GM18873 (cell line): ENCODE data around the gene NAA15.
A peak's percentile ranks its signal among the peaks of the same experiment; 100 is the strongest.
"Not testable (repeated sequence)": the region's sequence is repeated elsewhere in the genome, so short reads cannot be mapped to it uniquely, and the experiment has no call there.

Source experiments
- ATAC-seq: cut with Tn5 transposase; IDR thresholded peaks from one replicate; pipeline ENCODE4 v1.9.1; 2021; ENCODE audit warnings: mild to moderate bottlenecking, moderate library complexity, moderate number of reproducible peaks; ENCODE audit not compliant: unreplicated experiment, low FRiP score

Gene NAA15

GRCh38 chr4:139443661-139444060, 142.4 kb downstream of the NAA15 start:
- no peak for ATAC-seq

GRCh38 chr4:139444881-139445280, 143.6 kb downstream of the NAA15 start:
- ATAC-seq: not testable (repeated sequence)

DNA sequence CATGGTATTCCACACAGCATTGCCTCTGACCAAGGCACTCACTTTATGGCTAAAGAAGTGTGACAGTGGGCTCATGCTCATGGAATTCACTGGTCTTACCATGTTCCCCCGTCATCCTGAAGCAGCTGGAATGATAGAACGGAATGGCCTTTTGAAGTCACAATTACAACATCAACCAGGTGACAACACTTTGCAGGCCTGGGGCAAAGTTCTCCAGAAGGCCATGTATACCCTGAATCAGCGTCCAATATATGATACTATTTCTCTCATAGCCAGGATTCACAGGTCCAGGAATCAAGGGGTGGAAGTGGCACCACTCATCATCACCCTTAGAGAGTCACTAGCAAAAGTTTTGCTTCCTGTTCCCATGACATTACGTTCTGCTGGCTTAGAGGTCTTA, 145.8 kb downstream of the NAA15 start:
- ATAC-seq: not testable (repeated sequence)

GRCh38 chr4:139450586-139450985, 149.3 kb downstream of the NAA15 start:
- no peak for ATAC-seq

DNA sequence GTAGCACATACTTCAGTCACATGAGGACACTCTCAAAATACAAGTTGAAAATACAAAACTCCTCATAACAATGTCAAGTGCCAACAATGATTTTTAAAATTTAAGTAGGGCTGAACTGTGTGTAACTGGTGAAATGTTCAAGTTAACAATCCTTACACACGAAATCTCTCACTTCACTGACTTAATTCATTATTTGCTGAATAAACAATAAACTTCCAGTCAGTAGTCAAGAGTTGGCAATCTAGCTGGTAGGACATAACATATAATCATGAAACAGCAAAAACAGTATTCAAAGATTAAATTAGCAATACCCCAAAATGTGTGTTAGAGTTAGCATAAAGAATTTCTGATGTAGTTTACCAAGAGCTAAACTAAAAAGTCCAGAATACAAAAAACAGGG, 150.7 kb downstream of the NAA15 start:
- no peak for ATAC-seq

- ATAC-seq: peak; percentile 56
Observed at GRCh38 chr4:139453041-139453370, 151.7 kb downstream of the NAA15 start.

- peak; percentile 87 for ATAC-seq
Observed at GRCh38 chr4:139453371-139454110, 152.2 kb downstream of the NAA15 start.

DNA sequence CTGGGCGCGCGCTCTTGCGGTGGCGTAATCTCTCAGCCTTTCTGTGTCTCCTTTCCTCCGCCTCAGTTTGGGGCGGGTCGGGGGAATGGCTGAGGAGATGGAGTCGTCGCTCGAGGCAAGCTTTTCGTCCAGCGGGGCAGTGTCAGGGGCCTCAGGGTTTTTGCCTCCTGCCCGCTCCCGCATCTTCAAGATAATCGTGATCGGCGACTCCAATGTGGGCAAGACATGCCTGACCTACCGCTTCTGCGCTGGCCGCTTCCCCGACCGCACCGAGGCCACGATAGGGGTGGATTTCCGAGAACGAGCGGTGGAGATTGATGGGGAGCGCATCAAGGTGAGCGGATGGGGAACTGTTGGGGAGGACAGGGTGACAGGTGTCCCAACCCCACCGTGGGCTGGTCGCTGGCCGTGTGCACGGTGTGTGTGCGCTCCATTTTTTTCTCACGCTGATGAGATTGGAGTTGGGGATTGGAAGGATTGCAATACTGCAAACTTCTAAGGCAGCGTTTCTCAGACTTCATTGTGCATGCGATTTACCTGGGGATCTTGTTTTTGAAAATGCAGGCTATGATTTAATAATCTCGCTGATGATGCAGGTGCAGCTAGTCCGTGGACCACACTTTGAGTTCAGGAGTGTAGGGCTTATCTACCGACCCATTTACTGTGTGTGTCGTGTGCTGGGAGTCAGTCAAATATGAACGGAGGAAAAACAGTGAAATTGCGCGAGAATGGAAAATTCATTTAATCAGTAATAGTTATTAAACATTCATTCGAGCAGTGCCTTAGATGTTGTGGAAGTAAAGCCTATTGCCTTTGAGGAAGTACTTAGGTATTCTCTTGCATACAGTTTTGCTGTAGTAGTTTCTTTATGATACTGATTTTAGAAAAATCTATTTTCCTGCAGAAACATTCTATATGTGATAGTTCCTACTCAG, 153.1 kb downstream of the NAA15 start, which contains the start of gene RAB33B:
TSS of gene RAB33B (plus strand) at position 11 of the 935 bp plus-strand sequence. CDS start at position 86, 75 bp downstream.
- ATAC-seq: peak; percentile 2

DNA sequence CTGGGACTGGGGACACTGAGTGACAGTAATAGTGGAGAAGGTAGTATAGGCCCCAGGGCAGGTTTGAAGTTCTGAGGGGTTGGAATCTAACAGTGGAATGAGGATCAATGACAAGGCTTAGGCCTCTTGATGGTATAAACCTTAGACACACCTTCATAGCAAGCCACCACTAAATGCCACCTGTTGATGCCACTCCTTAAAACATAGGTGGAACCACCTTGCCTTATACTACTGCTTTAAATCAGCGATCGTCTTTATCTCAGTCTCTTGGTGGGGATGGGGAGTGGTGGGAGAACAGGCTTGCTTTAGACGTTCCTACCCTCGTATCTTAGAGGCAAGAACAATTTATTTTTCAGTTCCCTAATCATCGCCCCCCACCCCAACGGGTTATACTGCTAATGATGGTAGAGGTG, 153.8 kb downstream of the NAA15 start:
- ATAC-seq: no peak

GRCh38 chr4:139457318-139457717, 156.0 kb downstream of the NAA15 start:
- ATAC-seq: no peak

DNA sequence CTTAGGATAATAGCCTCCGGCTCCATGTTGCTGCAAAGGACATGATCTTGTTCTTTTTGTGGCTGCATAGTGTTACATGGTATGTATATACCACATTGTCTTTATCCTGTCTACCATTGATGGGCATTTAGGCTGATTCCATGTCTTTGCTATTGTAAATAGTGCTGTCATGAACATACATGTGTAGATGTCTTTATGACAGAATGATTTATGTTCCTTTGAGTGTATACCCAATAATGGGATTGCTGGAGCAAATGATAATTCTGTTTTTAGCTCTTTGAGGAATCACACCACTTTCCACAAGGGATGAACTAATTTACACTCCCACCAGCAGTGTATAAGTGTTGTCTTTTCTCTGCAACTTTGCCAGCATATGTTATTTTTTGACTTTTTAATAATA, 157.2 kb downstream of the NAA15 start:
- ATAC-seq: no peak

- no peak for ATAC-seq
Observed at GRCh38 chr4:139458999-139459398, 157.7 kb downstream of the NAA15 start.

DNA sequence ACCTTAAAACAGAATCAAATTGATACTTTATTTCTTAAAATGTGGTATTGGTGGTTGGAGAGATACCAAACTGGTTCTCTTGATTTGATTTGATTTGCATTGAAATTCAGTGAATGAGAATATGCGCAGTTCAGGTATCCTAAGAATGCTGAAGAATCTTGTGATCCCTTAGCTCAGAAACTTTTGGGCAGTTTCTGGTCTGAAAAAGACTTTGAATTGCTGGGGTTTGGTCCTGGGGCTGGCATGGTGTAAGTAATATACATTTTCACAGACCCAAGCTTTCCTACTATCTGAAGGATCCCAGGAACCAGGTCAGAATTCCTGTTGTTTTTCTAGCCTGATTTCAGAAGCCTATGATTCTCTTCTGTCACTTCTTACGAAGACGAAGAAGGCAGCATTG, 159.3 kb downstream of the NAA15 start:
- no peak for ATAC-seq

- ATAC-seq: no peak
Observed at GRCh38 chr4:139461022-139461628, 159.8 kb downstream of the NAA15 start.

DNA sequence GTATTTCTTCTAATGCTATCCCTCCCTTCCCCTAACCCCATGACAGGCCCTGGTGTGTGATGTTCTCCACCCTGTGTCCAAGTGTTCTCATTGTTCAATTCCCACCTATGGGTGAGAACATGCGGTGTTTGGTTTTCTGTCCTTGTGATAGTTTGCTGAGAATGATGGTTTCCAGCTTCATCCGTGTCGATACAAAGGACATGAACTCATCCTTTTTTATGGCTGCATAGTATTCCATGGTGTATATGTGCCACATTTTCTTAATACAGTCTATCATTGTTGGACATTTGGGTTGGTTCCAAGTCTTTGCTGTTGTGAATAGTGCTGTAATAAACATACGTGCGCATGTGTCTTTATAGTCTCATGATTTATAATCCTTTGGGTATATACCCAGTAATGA, 163.2 kb downstream of the NAA15 start:
- not testable (repeated sequence) for ATAC-seq

- no peak for ATAC-seq
Observed at GRCh38 chr4:139465922-139466321, 164.6 kb downstream of the NAA15 start.

- ATAC-seq: not testable (repeated sequence)
Observed at GRCh38 chr4:139468756-139469155, 167.5 kb downstream of the NAA15 start.

DNA sequence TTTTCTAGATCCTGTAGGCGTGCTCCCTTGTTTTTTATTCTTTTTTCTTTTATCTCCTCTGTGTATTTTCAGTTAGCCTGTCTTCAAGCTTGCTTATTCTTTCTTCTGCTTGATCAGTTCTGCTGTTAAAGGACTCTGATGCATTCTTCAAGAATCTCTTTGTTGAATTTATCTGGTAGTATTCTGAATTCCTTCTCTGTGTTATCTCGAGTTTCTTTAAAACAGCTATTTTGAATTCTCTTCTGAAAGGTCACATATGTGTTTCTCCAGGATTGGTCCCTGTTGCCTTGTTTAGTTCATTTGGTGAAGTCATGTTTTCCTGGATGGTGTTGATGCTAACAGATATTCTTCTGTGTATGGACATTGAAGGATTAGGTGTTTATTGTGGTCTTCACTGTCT, 167.9 kb downstream of the NAA15 start:
- no peak for ATAC-seq
